HG03442 (cell line): ENCODE results near the gene GIMAP5.

Source experiments
- ATAC-seq: cut with Tn5 transposase; IDR thresholded peaks from one replicate; pipeline ENCODE4 v1.9.1; 2021; ENCODE audit warnings: mild to moderate bottlenecking, moderate library complexity; ENCODE audit not compliant: unreplicated experiment

Gene GIMAP5

GRCh38 chr7:150737265-150738055 is at the start of gene GIMAP5:
Gene GIMAP5, plus strand, starts transcription at chr7:150737418. Its CDS starts 3,467 bp downstream, at chr7:150740885.
- ATAC-seq: no peak

- no peak for ATAC-seq
Measured at GRCh38 chr7:150688630-150689029, 48.6 kb upstream of the GIMAP5 start.

- no peak for ATAC-seq
Measured at GRCh38 chr7:150695654-150696053, 41.6 kb upstream of the GIMAP5 start.

- ATAC-seq: no peak
Measured at GRCh38 chr7:150703209-150703608, 34.0 kb upstream of the GIMAP5 start.

- ATAC-seq: no peak
Measured at GRCh38 chr7:150715293-150715692, 21.9 kb upstream of the GIMAP5 start.

GRCh38 chr7:150715738-150716137 is 21.5 kb upstream of the GIMAP5 start:
- ATAC-seq: no peak

GRCh38 chr7:150716368-150716767 is 20.9 kb upstream of the GIMAP5 start, which contains the start of gene GIMAP1:
Gene GIMAP1, plus strand, starts transcription at chr7:150716613. Its CDS starts 2,435 bp downstream, at chr7:150719048.
- peak; percentile 60 for ATAC-seq

- ATAC-seq: no peak
Measured at GRCh38 chr7:150716939-150717338, 20.3 kb upstream of the GIMAP5 start.

GRCh38 chr7:150717814-150718420 is 19.3 kb upstream of the GIMAP5 start:
- no peak for ATAC-seq

- no peak for ATAC-seq
Measured at GRCh38 chr7:150719436-150719835, 17.8 kb upstream of the GIMAP5 start.

GRCh38 chr7:150719960-150720891 is 17.0 kb upstream of the GIMAP5 start:
- no peak for ATAC-seq

GRCh38 chr7:150721970-150722373 is 15.2 kb upstream of the GIMAP5 start:
- ATAC-seq: no peak

GRCh38 chr7:150722431-150722931 is 14.7 kb upstream of the GIMAP5 start:
- no peak for ATAC-seq

GRCh38 chr7:150723467-150723866 is 13.8 kb upstream of the GIMAP5 start:
- ATAC-seq: no peak

GRCh38 chr7:150727381-150727780 is 9.8 kb upstream of the GIMAP5 start:
- no peak for ATAC-seq

GRCh38 chr7:150728011-150728410 is 9.2 kb upstream of the GIMAP5 start:
- no peak for ATAC-seq

GRCh38 chr7:150728609-150729008 is 8.6 kb upstream of the GIMAP5 start:
- ATAC-seq: no peak

- no peak for ATAC-seq
Measured at GRCh38 chr7:150731916-150732315, 5.3 kb upstream of the GIMAP5 start.

GRCh38 chr7:150732786-150733481 is 4.3 kb upstream of the GIMAP5 start:
- no peak for ATAC-seq

GRCh38 chr7:150733482-150734095 is 3.6 kb upstream of the GIMAP5 start:
- no peak for ATAC-seq
